GM18517 (cell line): ENCODE measurements around the gene SYTL3.
"Not testable (repeated sequence)": the region's sequence is repeated elsewhere in the genome, so short reads cannot be mapped to it uniquely, and the experiment has no call there.

ENCODE experiments used
- ATAC-seq: cut with Tn5 transposase; IDR thresholded peaks from one replicate; pipeline ENCODE4 v1.9.1; 2021; ENCODE audit warnings: mild to moderate bottlenecking, moderate library complexity; ENCODE audit not compliant: unreplicated experiment

SYTL3 gene

GRCh38 chr6:158661156-158661685 is 11.4 kb downstream of the SYTL3 start:
- ATAC-seq = no peak

GRCh38 chr6:158662607-158662953 is 12.7 kb downstream of the SYTL3 start:
- ATAC-seq = no peak

GRCh38 chr6:158662954-158663624 is 13.2 kb downstream of the SYTL3 start:
- no peak for ATAC-seq

GRCh38 chr6:158663625-158664165 is 13.8 kb downstream of the SYTL3 start:
- no peak for ATAC-seq

GRCh38 chr6:158665332-158665731 is 15.5 kb downstream of the SYTL3 start:
- ATAC-seq = no peak

GRCh38 chr6:158666628-158667359 is 16.9 kb downstream of the SYTL3 start:
- no peak for ATAC-seq

GRCh38 chr6:158667360-158667981 is 17.6 kb downstream of the SYTL3 start:
- no peak for ATAC-seq

GRCh38 chr6:158668707-158669103 is 18.9 kb downstream of the SYTL3 start:
- no peak for ATAC-seq

GRCh38 chr6:158669145-158670035 is 19.5 kb downstream of the SYTL3 start:
- ATAC-seq = no peak

GRCh38 chr6:158672119-158672518 is 22.3 kb downstream of the SYTL3 start:
- ATAC-seq = not testable (repeated sequence)

- no peak for ATAC-seq
Measured at GRCh38 chr6:158672726-158673125, 22.9 kb downstream of the SYTL3 start.

- no peak for ATAC-seq
Measured at GRCh38 chr6:158674342-158675131, 24.7 kb downstream of the SYTL3 start.

- not testable (repeated sequence) for ATAC-seq
Measured at GRCh38 chr6:158677094-158677493, 27.2 kb downstream of the SYTL3 start.

- ATAC-seq = no peak
Measured at GRCh38 chr6:158677906-158678578, 28.2 kb downstream of the SYTL3 start.

GRCh38 chr6:158680015-158680414 is 30.2 kb downstream of the SYTL3 start:
- ATAC-seq = no peak

- no peak for ATAC-seq
Measured at GRCh38 chr6:158680481-158680880, 30.6 kb downstream of the SYTL3 start.

GRCh38 chr6:158684311-158684710 is 34.5 kb downstream of the SYTL3 start:
- ATAC-seq = no peak

GRCh38 chr6:158684745-158685324 is 35.0 kb downstream of the SYTL3 start:
- no peak for ATAC-seq

GRCh38 chr6:158686311-158686710 is 36.5 kb downstream of the SYTL3 start:
- no peak for ATAC-seq
